ENCODE measurements around the gene ARHGEF16.

Gene ARHGEF16

GRCh38 chr1:3420218-3420951, 34.1 kb upstream of the ARHGEF16 start:
- in situ Hi-C loops (cut with HindIII; ENCODE audit: low sequenced_read_pairs): loop anchor here (10.0 kb wide), 1 partner anchor 386 kb away; no protein-coding TSS in a partner anchor

GRCh38 chr1:3422638-3423037, 31.8 kb upstream of the ARHGEF16 start:
- in situ Hi-C loops (cut with HindIII; ENCODE audit: low sequenced_read_pairs): loop anchor here (10.0 kb wide), 1 partner anchor 388 kb away; no protein-coding TSS in a partner anchor

- in situ Hi-C loops (cut with HindIII; ENCODE audit: low sequenced_read_pairs): loop anchor here (10.0 kb wide), 1 partner anchor 389 kb away; no protein-coding TSS in a partner anchor
Observed at GRCh38 chr1:3423245-3423829, 31.1 kb upstream of the ARHGEF16 start.

GRCh38 chr1:3423896-3424611, 30.4 kb upstream of the ARHGEF16 start:
- in situ Hi-C loops (cut with HindIII; ENCODE audit: low sequenced_read_pairs): loop anchor here (10.0 kb wide), 1 partner anchor 389 kb away; no protein-coding TSS in a partner anchor

- in situ Hi-C loops (cut with HindIII; ENCODE audit: low sequenced_read_pairs): loop anchor here (10.0 kb wide), 1 partner anchor 391 kb away; no protein-coding TSS in a partner anchor
Observed at GRCh38 chr1:3425486-3426215, 28.8 kb upstream of the ARHGEF16 start.

GRCh38 chr1:3426956-3427535, 27.4 kb upstream of the ARHGEF16 start:
- in situ Hi-C loops (cut with HindIII; ENCODE audit: low sequenced_read_pairs): loop anchor here (10.0 kb wide), 1 partner anchor 392 kb away; no protein-coding TSS in a partner anchor

- in situ Hi-C loops (cut with HindIII; ENCODE audit: low sequenced_read_pairs): loop anchor here (10.0 kb wide), 1 partner anchor 393 kb away; no protein-coding TSS in a partner anchor
Observed at GRCh38 chr1:3427711-3428704, 26.5 kb upstream of the ARHGEF16 start.

GRCh38 chr1:3428899-3429298, 25.6 kb upstream of the ARHGEF16 start:
- in situ Hi-C loops (cut with HindIII; ENCODE audit: low sequenced_read_pairs): loop anchor here (10.0 kb wide), 1 partner anchor 394 kb away; no protein-coding TSS in a partner anchor

GRCh38 chr1:3429320-3429719, 25.1 kb upstream of the ARHGEF16 start:
- in situ Hi-C loops (cut with HindIII; ENCODE audit: low sequenced_read_pairs): loop anchor here (10.0 kb wide), 1 partner anchor 395 kb away; no protein-coding TSS in a partner anchor

GRCh38 chr1:3429766-3430165, 24.7 kb upstream of the ARHGEF16 start:
- in situ Hi-C loops (cut with HindIII; ENCODE audit: low sequenced_read_pairs): loop anchor here (10.0 kb wide), 1 partner anchor 395 kb away; no protein-coding TSS in a partner anchor

GRCh38 chr1:3430406-3430805, 24.1 kb upstream of the ARHGEF16 start:
- in situ Hi-C loops (cut with HindIII; ENCODE audit: low sequenced_read_pairs): no loop called here

GRCh38 chr1:3430820-3431219, 23.6 kb upstream of the ARHGEF16 start:
- in situ Hi-C loops (cut with HindIII; ENCODE audit: low sequenced_read_pairs): no loop called here

- in situ Hi-C loops (cut with HindIII; ENCODE audit: low sequenced_read_pairs): no loop called here
Observed at GRCh38 chr1:3431266-3431665, 23.2 kb upstream of the ARHGEF16 start.

- in situ Hi-C loops (cut with HindIII; ENCODE audit: low sequenced_read_pairs): no loop called here
Observed at GRCh38 chr1:3431686-3432085, 22.8 kb upstream of the ARHGEF16 start.

- in situ Hi-C loops (cut with HindIII; ENCODE audit: low sequenced_read_pairs): no loop called here
Observed at GRCh38 chr1:3432306-3432705, 22.2 kb upstream of the ARHGEF16 start.

GRCh38 chr1:3433076-3433475, 21.4 kb upstream of the ARHGEF16 start:
- in situ Hi-C loops (cut with HindIII; ENCODE audit: low sequenced_read_pairs): no loop called here

GRCh38 chr1:3433596-3434320, 20.7 kb upstream of the ARHGEF16 start:
- in situ Hi-C loops (cut with HindIII; ENCODE audit: low sequenced_read_pairs): no loop called here

- in situ Hi-C loops (cut with HindIII; ENCODE audit: low sequenced_read_pairs): no loop called here
Observed at GRCh38 chr1:3434406-3435110, 19.9 kb upstream of the ARHGEF16 start.

Measured in DLD1 (cell line).